Liver (tissue), 9 donors: Measurements from ENCODE around the gene ENOX1. TPM values are rescaled to one million over a fixed set of nuclear protein-coding genes. Genes with fewer than 3 reads are reported as not detected.

Experiments
- DNase-seq: peaks from one replicate; pipeline ENCODE4 v3.0.0-alpha.2; 2017; ENCODE audit warnings: low spot score
- H3K27ac ChIP-seq, 2 donors: one replicate each; pipeline ENCODE4 v1.7.0; 2013; ENCODE audit warnings: inconsistent platforms in 2 of 2, low read length in 2 of 2, control low read depth in 1 of 2, low read depth in 1 of 2, mild to moderate bottlenecking in 1 of 2
- H3K27me3 ChIP-seq, 4 donors: one replicate each; pipeline versions ENCODE4 v1.6.1 to v1.7.0; 2013; ENCODE audit warnings: low read length in 3 of 4, inconsistent platforms in 1 of 4, mild to moderate bottlenecking in 1 of 4, moderate library complexity in 1 of 4; ENCODE audit not compliant: control insufficient read depth in 4 of 4, insufficient read depth in 4 of 4
- H3K36me3 ChIP-seq, 4 donors: one replicate each; pipeline versions ENCODE4 v1.6.1 to v1.7.0; 2013; ENCODE audit warnings: low read length in 3 of 4, mild to moderate bottlenecking in 3 of 4, low read depth in 1 of 4, moderate library complexity in 1 of 4; ENCODE audit not compliant: control insufficient read depth in 4 of 4, insufficient read depth in 3 of 4
- H3K4me1 ChIP-seq, 4 donors: one replicate each; pipeline versions ENCODE4 v1.6.1 to v1.7.0; 2013; ENCODE audit warnings: low read length in 3 of 4, mild to moderate bottlenecking in 3 of 4, moderate library complexity in 1 of 4; ENCODE audit not compliant: control insufficient read depth in 4 of 4, insufficient read depth in 4 of 4
- H3K4me3 ChIP-seq, 3 donors: one replicate each; pipeline versions ENCODE4 v1.6.1 to v1.7.0; 2013; ENCODE audit warnings: low read length in 3 of 3, control low read depth in 1 of 3, low read depth in 1 of 3, mild to moderate bottlenecking in 1 of 3
- H3K9ac ChIP-seq, 2 donors: one replicate each; pipeline ENCODE4 v1.7.0; 2013; ENCODE audit warnings: low read length in 2 of 2, mild to moderate bottlenecking in 2 of 2, moderate library complexity in 2 of 2, control low read depth in 1 of 2, low read depth in 1 of 2
- H3K9me3 ChIP-seq, 4 donors: one replicate each; pipeline versions ENCODE4 v1.6.1 to v1.7.0; 2013; ENCODE audit warnings: low read length in 3 of 4; ENCODE audit not compliant: control insufficient read depth in 4 of 4
- CTCF ChIP-seq: fragments of 150-350 bp; IDR thresholded peaks from 2 replicates; pipeline ENCODE4 v1.5.1; 2017; ENCODE audit warnings: improper control_type of control experiment, low read depth, low read length; ENCODE audit not compliant: missing input control
- EGR1 ChIP-seq, 2 donors: IDR thresholded peaks; 2 replicates each; pipeline ENCODE4 v1.6.1; 2016 to 2018; ENCODE audit warnings: antibody characterized with exemption in 2 of 2, low read depth in 2 of 2
- FOXA1 ChIP-seq: IDR thresholded peaks from 2 replicates; pipeline ENCODE4 v1.6.1; 2016; ENCODE audit warnings: antibody characterized with exemption
- FOXA2 ChIP-seq: IDR thresholded peaks from 2 replicates; pipeline ENCODE4 v1.6.1; 2016; ENCODE audit warnings: antibody characterized with exemption
- GABPA ChIP-seq, 2 donors: IDR thresholded peaks in 1 of 2; conservative IDR thresholded peaks in 1 of 2; 2 replicates each; pipeline ENCODE4 v1.6.1; 2016; ENCODE audit warnings: antibody characterized with exemption in 2 of 2, mild to moderate bottlenecking in 1 of 2, moderate library complexity in 1 of 2
- HNF4A ChIP-seq, 2 donors: conservative IDR thresholded peaks; 2 replicates each; pipeline ENCODE4 v1.6.1; 2016; ENCODE audit warnings: antibody characterized with exemption in 2 of 2, mild to moderate bottlenecking in 2 of 2
- HNF4G ChIP-seq: IDR thresholded peaks from 2 replicates; pipeline ENCODE4 v1.6.1; 2016; ENCODE audit warnings: antibody characterized with exemption
- JUND ChIP-seq, 2 donors: IDR thresholded peaks; 2 replicates each; pipeline ENCODE4 v1.6.1; 2016; ENCODE audit warnings: antibody characterized with exemption in 2 of 2
- NR2F2 ChIP-seq: IDR thresholded peaks from 2 replicates; pipeline ENCODE4 v1.6.1; 2016; ENCODE audit warnings: antibody characterized with exemption
- RAD21 ChIP-seq, 2 donors: IDR thresholded peaks; 2 replicates each; pipeline ENCODE4 v1.6.1; 2016; ENCODE audit warnings: antibody characterized with exemption in 2 of 2, mild to moderate bottlenecking in 2 of 2
- RXRA ChIP-seq, 2 donors: IDR thresholded peaks; 2 replicates each; pipeline ENCODE4 v1.6.1; 2017 to 2018; ENCODE audit warnings: antibody characterized with exemption in 2 of 2, mild to moderate bottlenecking in 1 of 2
- TAF1 ChIP-seq: conservative IDR thresholded peaks from 2 replicates; pipeline ENCODE4 v1.6.1; 2016; ENCODE audit warnings: antibody characterized with exemption, mild to moderate bottlenecking
- YY1 ChIP-seq: IDR thresholded peaks from 2 replicates; pipeline ENCODE4 v1.6.1; 2016; ENCODE audit warnings: antibody characterized with exemption, mild to moderate bottlenecking
- ZBTB33 ChIP-seq: IDR thresholded peaks from 2 replicates; pipeline ENCODE4 v1.6.1; 2016; ENCODE audit warnings: antibody characterized with exemption
- WGBS: extraction: QIAGEN DNeasy Blood & Tissue Kit; methylation state at CpG from one replicate; pipeline ENCODE4 v1.1.7; 2013; 5-methylcytosine and 5-hydroxymethylcytosine counted together
- polyA plus RNA-seq, 2 donors: library from polyadenylated mRNA; stranded (reverse) in 1 of 2; unstranded in 1 of 2; fragments of 200-250 nt in 1 of 2; fragments of >200 nt in 1 of 2; fragmentation: Nextera tagmentation in 1 of 2; extraction: Ambion mirVana in 1 of 2; gene quantifications; one replicate each; pipeline versions ENCODE4 v1.2.1 to v1.2.3, GENCODE V29; 2013 to 2015
- total RNA-seq, 2 donors: library from RNA; depleted of rRNA; stranded (reverse); fragments of >200 nt; gene quantifications; one replicate each; pipeline ENCODE4 v1.2.3, GENCODE V29; 2014
- TF ChIP-seq, protein P1 (sequence below): IDR thresholded peaks from 2 replicates; pipeline ENCODE4 v1.6.1; 2016; ENCODE audit warnings: antibody characterized with exemption
- TF ChIP-seq, protein P2 (sequence below): IDR thresholded peaks from 2 replicates; pipeline ENCODE4 v1.6.1; 2016; ENCODE audit warnings: antibody characterized with exemption
- donor health status: healthy.
- donor health status: healthy.
- donor health status: healthy.
- donor health status: healthy.
- donor health status: healthy.

Gene ENOX1
- total and polyA plus RNA-seq, 4 donors = 0.02 to 0.33 (median 0.08) TPM; not detected in 1

- Histone ChIP-seq H3K27ac (no peak overlapping the region), H3K36me3 (no peaks in the 10 kb centered on the region), H3K27me3 (no peaks in the 10 kb centered on the region), H3K9me3 (no peaks in the 10 kb centered on the region), H3K4me1 (no peaks in the 10 kb centered on the region), H3K9ac (no peak overlapping the region), H3K4me3 (no peak overlapping the region)
- TF ChIP-seq CTCF = no peak
- no peak for TF ChIP-seq HNF4G
- TF ChIP-seq EGR1 (IDR thresholded peaks at IDR 0.05; ENCODE audit: low read depth in 2 of 2) = no peak
- TF ChIP-seq, protein P1, sequence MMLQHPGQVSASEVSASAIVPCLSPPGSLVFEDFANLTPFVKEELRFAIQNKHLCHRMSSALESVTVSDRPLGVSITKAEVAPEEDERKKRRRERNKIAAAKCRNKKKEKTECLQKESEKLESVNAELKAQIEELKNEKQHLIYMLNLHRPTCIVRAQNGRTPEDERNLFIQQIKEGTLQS = no peak
- TF ChIP-seq FOXA1 = no peak
- WGBS = 71% methylated on average over 3 of the region's 3 CpGs
- DNase-seq = no peak
Observed at GRCh38 chr13:43760257-43760656, 26.5 kb downstream of the ENOX1 start.

DNA sequence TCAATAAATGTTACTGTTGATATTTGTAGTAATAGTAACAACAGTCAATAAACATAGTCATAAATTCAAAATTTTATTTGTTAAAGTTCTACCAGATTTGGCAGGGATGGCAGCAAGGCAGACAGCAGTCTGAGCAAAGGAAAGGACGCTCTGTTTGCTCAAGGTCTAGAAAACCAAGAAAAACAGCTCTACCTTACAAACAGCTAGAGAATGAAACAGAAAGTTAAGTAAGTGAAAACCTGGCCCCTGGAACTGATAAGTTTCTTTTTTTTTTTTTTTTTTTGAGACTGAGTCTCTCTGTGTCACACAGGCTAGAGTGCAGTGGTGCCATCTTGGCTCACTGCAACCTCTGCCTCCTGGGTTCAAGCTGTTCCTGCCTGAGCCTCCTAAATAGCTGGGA is 27.9 kb downstream of the ENOX1 start:
- no peak for TF ChIP-seq NR2F2
- TF ChIP-seq RAD21 (IDR thresholded peaks at IDR 0.05) = no peak
- no peak for TF ChIP-seq HNF4G
- no peak for TF ChIP-seq GABPA (IDR thresholded peaks at IDR 0.05 in 1 of 2, conservative IDR thresholded peaks at IDR 0.05 in 1 of 2)
- TF ChIP-seq HNF4A (conservative IDR thresholded peaks at IDR 0.05) = no peak
- TF ChIP-seq TAF1 = no peak
- TF ChIP-seq FOXA2 = no peak
- no peak for TF ChIP-seq ZBTB33
- TF ChIP-seq, protein P1 = no peak
- no peak for TF ChIP-seq EGR1 (IDR thresholded peaks at IDR 0.05; ENCODE audit: low read depth in 2 of 2)
- WGBS = 92% methylated on average over 1 of the region's 1 CpG
- no peaks in the 10 kb centered on the region for H3K4me1 ChIP-seq

DNA sequence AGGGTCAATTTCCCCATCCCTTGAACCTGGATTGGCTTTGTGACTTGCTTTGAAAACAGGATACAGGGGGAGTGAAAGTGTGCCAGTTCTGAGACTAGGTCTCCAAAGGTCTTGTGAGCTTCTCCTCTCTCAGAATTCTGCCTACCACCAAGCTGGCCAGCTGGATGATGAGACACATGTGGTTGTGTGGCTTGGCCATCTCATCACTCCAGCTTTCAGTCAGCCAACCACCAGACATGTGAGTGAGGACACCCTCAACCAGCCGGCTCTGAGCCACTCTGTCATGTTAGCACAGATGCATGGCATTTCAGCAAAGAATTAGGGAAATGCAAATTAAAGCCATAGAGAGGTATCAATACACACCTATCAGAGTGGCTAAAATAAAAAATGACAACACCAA is 29.5 kb downstream of the ENOX1 start:
- H3K4me3 ChIP-seq = no peak overlapping the region
- no peaks in the 10 kb centered on the region for H3K4me1 ChIP-seq
- no peaks in the 10 kb centered on the region for H3K27me3 ChIP-seq
- TF ChIP-seq HNF4A (conservative IDR thresholded peaks at IDR 0.05) = no peak
- no peak for TF ChIP-seq FOXA2
- TF ChIP-seq, protein P1 = no peak
- no peak for TF ChIP-seq TAF1
- TF ChIP-seq EGR1 (IDR thresholded peaks at IDR 0.05; ENCODE audit: low read depth in 2 of 2) = no peak
- TF ChIP-seq ZBTB33 = no peak
- no peak for TF ChIP-seq RAD21 (IDR thresholded peaks at IDR 0.05)
- TF ChIP-seq FOXA1 = no peak
- TF ChIP-seq RXRA (IDR thresholded peaks at IDR 0.05) = no peak
- TF ChIP-seq NR2F2 = no peak
- TF ChIP-seq, protein P2, sequence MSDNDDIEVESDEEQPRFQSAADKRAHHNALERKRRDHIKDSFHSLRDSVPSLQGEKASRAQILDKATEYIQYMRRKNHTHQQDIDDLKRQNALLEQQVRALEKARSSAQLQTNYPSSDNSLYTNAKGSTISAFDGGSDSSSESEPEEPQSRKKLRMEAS = no peak
- no peak for TF ChIP-seq YY1
- no peak for TF ChIP-seq JUND (IDR thresholded peaks at IDR 0.05)
- TF ChIP-seq HNF4G = no peak
- TF ChIP-seq GABPA (IDR thresholded peaks at IDR 0.05 in 1 of 2, conservative IDR thresholded peaks at IDR 0.05 in 1 of 2) = no peak
- TF ChIP-seq CTCF = no peak
- H3K9ac ChIP-seq = no peak overlapping the region
- no peaks in the 10 kb centered on the region for H3K9me3 ChIP-seq
- H3K36me3 ChIP-seq = no peaks in the 10 kb centered on the region
- no peak for DNase-seq
- WGBS = 95% methylated on average over 1 of the region's 1 CpG
- H3K27ac ChIP-seq = no peak overlapping the region

More for the DNA sequence above, 27.9 kb downstream of the ENOX1 start:
- no peak for DNase-seq
- H3K27ac ChIP-seq = no peak overlapping the region
- H3K9ac ChIP-seq = no peak overlapping the region
- no peaks in the 10 kb centered on the region for H3K27me3 ChIP-seq
- no peak overlapping the region for H3K4me3 ChIP-seq
- H3K9me3 ChIP-seq = no peaks in the 10 kb centered on the region
- H3K36me3 ChIP-seq = no peaks in the 10 kb centered on the region
